ENCODE measurements around the gene CUX1. TPM values are rescaled to one million over a fixed set of nuclear protein-coding genes. Genes with fewer than 3 reads are reported as not detected.

The CUX1 gene
- total RNA-seq, 1 experiment from 2014 or later, result 53.5 TPM

- Histone ChIP-seq H4K20me1 (ENCODE audit: control insufficient read depth, insufficient read depth, insufficient read length) (no peaks in the 10 kb centered on the region), H3K79me2 (ENCODE audit: insufficient read depth, low read length) (no peaks in the 10 kb centered on the region), H3K4ac (ENCODE audit: low read depth, low read length) (no peak overlapping the region), H3K14ac (ENCODE audit: insufficient read depth, low read length) (no peak overlapping the region), H4K91ac (ENCODE audit: insufficient read length, low read depth, low read length) (no peak overlapping the region), H3K27ac (ENCODE audit: insufficient read length, low read depth, low read length) (no peak overlapping the region), H2BK120ac (ENCODE audit: low read depth, low read length, poor library complexity, severe bottlenecking) (no peak overlapping the region), H3K4me2 (ENCODE audit: insufficient read depth, insufficient read length, low read length) (no peak overlapping the region), H2BK12ac (ENCODE audit: insufficient read length, low read depth, low read length) (no peak overlapping the region), H2BK5ac (ENCODE audit: insufficient read length, low read length) (no peak overlapping the region), H3K23ac (ENCODE audit: insufficient read length, low read depth, low read length) (no peak overlapping the region), H3K79me1 (ENCODE audit: insufficient read depth, low read depth, low read length, poor library complexity, severe bottlenecking) (no peaks in the 10 kb centered on the region), H4K5ac (ENCODE audit: insufficient read length, low read depth, low read length) (no peak overlapping the region), H3K23me2 (ENCODE audit: insufficient read length, low read depth, low read length, poor library complexity, severe bottlenecking) (no peaks in the 10 kb centered on the region), H2BK20ac (ENCODE audit: low read depth, low read length, poor library complexity, severe bottlenecking) (no peak overlapping the region), H2AK5ac (ENCODE audit: insufficient read length, low read length) (no peak overlapping the region), H3K4me1 (ENCODE audit: insufficient read depth, low read length) (no peaks in the 10 kb centered on the region), H3K27me3 (ENCODE audit: insufficient read depth, low read length) (no peaks in the 10 kb centered on the region), H2BK15ac (ENCODE audit: low read depth, low read length) (no peak overlapping the region), H4K8ac (replicated peaks; ENCODE audit: insufficient read length, low read depth, low read length) (no peak overlapping the region), H3T11ph (ENCODE audit: low read length) (no peak overlapping the region), H3K56ac (ENCODE audit: insufficient read length, low read depth, low read length) (no peak overlapping the region), H3K18ac (ENCODE audit: insufficient read length, low read depth, low read length) (no peak overlapping the region), H3K9ac (ENCODE audit: extremely low read depth, insufficient read length, low read length) (no peak overlapping the region), H2AFZ (ENCODE audit: low read length) (no peak overlapping the region), H3K9me3 (ENCODE audit: control insufficient read depth, low read depth, low read length) (no peaks in the 10 kb centered on the region)
- H3K27ac Mint-ChIP-seq, result peak overlapping the region in 1 of 3 experiments; percentile 55; a peak in 1 of 7 replicates
- no peaks in the 10 kb centered on the region; a peak in 1 of 5 replicates for H3K9me3 Mint-ChIP-seq
- H3K27me3 Mint-ChIP-seq (ENCODE audit: low read depth), result no peaks in the 10 kb centered on the region; the same call in 1 of the 2 replicates
- WGBS (ENCODE audit: extremely low coverage, insufficient read length, low lambda C conversion rate), result no CpG with 5 or more reads among the region's 20 CpGs
- DNase-seq, result no peak
- H3K4me1 Mint-ChIP-seq, result no peaks in the 10 kb centered on the region
- no peak overlapping the region for H3K4me3 Mint-ChIP-seq
- peaks cover 7 to 26% (median 7%) of the 10 kb centered on the region in 3 experiments; a peak in 6 of 7 replicates for H3K36me3 Mint-ChIP-seq (ENCODE audit: insufficient read depth in 1 of 3, low read depth in 3 of 3)
- no peak for TF ChIP-seq CTCF (conservative IDR thresholded peaks at IDR 0.05)
Observed at GRCh38 chr7:102220960-102221800, 403.8 kb downstream of the CUX1 start.

All from H9 (cell line).